HCEC 1CT (cell line): ENCODE data around the gene RPP30.

ENCODE experiments used
- DNase-seq: peaks from one replicate; pipeline ENCODE4 v3.0.0-alpha.2; 2017

RPP30 gene

GRCh38 chr10:90947030-90947960 lies 75.5 kb downstream of the RPP30 start:
- no peak for DNase-seq
